Mammary epithelial cell (primary cell): ENCODE data around the gene GPX3.

Experiments used
- CTCF ChIP-seq, 2 donors: IDR thresholded peaks in 1 of 2; conservative IDR thresholded peaks in 1 of 2; 2 replicates each; pipeline ENCODE4 v1.5.1; 2011 to 2012; ENCODE audit warnings: inconsistent platforms in 2 of 2, low read length in 2 of 2, mild to moderate bottlenecking in 2 of 2, control low read depth in 1 of 2, low read depth in 1 of 2; ENCODE audit not compliant: insufficient read depth in 1 of 2; ENCODE audit errors: extremely low read depth in 1 of 2
- EZH2 ChIP-seq: IDR thresholded peaks from 2 replicates; pipeline ENCODE4 v1.6.1; 2012; ENCODE audit warnings: low read length, inconsistent platforms, borderline replicate concordance

GRCh38 chr5:151014680-151015343 is 5.6 kb upstream of the GPX3 start:
- TF ChIP-seq CTCF (conservative IDR thresholded peaks at IDR 0.05 in 1 of 2, IDR thresholded peaks at IDR 0.05 in 1 of 2; ENCODE audit: extremely low read depth in 1 of 2, insufficient read depth in 1 of 2, low read depth in 1 of 2, low read length in 2 of 2) (no peak), EZH2 (no peak)
